ENCODE results near the gene NR4A2.

NR4A2 gene

GRCh38 chr2:156332534-156333273 is at the start of gene NR4A2:
Gene NR4A2 (minus strand): TSS chr2:156332721. CDS start chr2:156330186, 2,535 bp downstream.
- DNase-seq = peak; percentile 89

GRCh38 chr2:156380117-156380645 is 47.7 kb upstream of the NR4A2 start:
- no peak for DNase-seq

- no peak for DNase-seq
These were observed 47.2 kb upstream of the NR4A2 start for GRCh38 chr2:156379714-156380113.

- DNase-seq = no peak
These were observed 46.5 kb upstream of the NR4A2 start for GRCh38 chr2:156379071-156379470.

- no peak for DNase-seq
These were observed 34.2 kb upstream of the NR4A2 start for GRCh38 chr2:156366753-156367152.

GRCh38 chr2:156363141-156363540 is 30.6 kb upstream of the NR4A2 start:
- no peak for DNase-seq

- no peak for DNase-seq
These were observed 23.7 kb upstream of the NR4A2 start for GRCh38 chr2:156356014-156356754.

- no peak for DNase-seq
These were observed 20.4 kb upstream of the NR4A2 start for GRCh38 chr2:156352911-156353310.

- DNase-seq = no peak
These were observed 18.0 kb upstream of the NR4A2 start for GRCh38 chr2:156350374-156351142.

- DNase-seq = no peak
These were observed 17.1 kb upstream of the NR4A2 start for GRCh38 chr2:156349605-156350004.

- no peak for DNase-seq
These were observed 16.6 kb upstream of the NR4A2 start for GRCh38 chr2:156349161-156349560.

GRCh38 chr2:156347431-156347830 is 14.9 kb upstream of the NR4A2 start:
- no peak for DNase-seq

GRCh38 chr2:156346731-156347130 is 14.2 kb upstream of the NR4A2 start:
- DNase-seq = no peak

- no peak for DNase-seq
These were observed 13.1 kb upstream of the NR4A2 start for GRCh38 chr2:156345582-156345981.

- DNase-seq = no peak
These were observed 11.4 kb upstream of the NR4A2 start for GRCh38 chr2:156343940-156344301.

- DNase-seq = no peak
These were observed 10.8 kb upstream of the NR4A2 start for GRCh38 chr2:156343096-156343939.

- peak; percentile 89 for DNase-seq
These were observed 10.0 kb upstream of the NR4A2 start for GRCh38 chr2:156342254-156343095.

- DNase-seq = peak; percentile 92
These were observed 9.1 kb upstream of the NR4A2 start for GRCh38 chr2:156341452-156342253.

GRCh38 chr2:156340804-156341451 is 8.4 kb upstream of the NR4A2 start:
- DNase-seq = peak; percentile 48

- DNase-seq = peak; percentile 23
These were observed 7.9 kb upstream of the NR4A2 start for GRCh38 chr2:156340377-156340776.

Data from stimulated activated CD4-positive, alpha-beta T cell treated with anti-CD3 and anti-CD28 coated beads, Interleukin-4, amount 100 ng/mL, for 24 hours (primary cell).